Ectodermal cell (in vitro differentiated cells): ENCODE data around the gene TSPO2.
"Not testable (repeated sequence)": the region's sequence is repeated elsewhere in the genome, so short reads cannot be mapped to it uniquely, and the experiment has no call there.

Source experiments
- H3K27ac ChIP-seq: 2 replicates; pipeline ENCODE4 v1.7.0; 2013; ENCODE audit warnings: mild to moderate bottlenecking, low read depth, low read length; ENCODE audit not compliant: insufficient read depth, poor library complexity, severe bottlenecking
- H3K27me3 ChIP-seq: 2 replicates; pipeline ENCODE4 v1.7.0; 2013; ENCODE audit warnings: mild to moderate bottlenecking, low read length; ENCODE audit not compliant: insufficient read depth, control insufficient read depth, poor library complexity, severe bottlenecking
- H3K36me3 ChIP-seq: one replicate; pipeline ENCODE4 v1.7.0; 2013; ENCODE audit warnings: low read length; ENCODE audit not compliant: control insufficient read depth, insufficient read depth
- H3K4me1 ChIP-seq: one replicate; pipeline ENCODE4 v1.7.0; 2013; ENCODE audit warnings: low read length; ENCODE audit not compliant: control insufficient read depth, insufficient read depth
- H3K4me3 ChIP-seq: 2 replicates; pipeline ENCODE4 v1.7.0; 2013; ENCODE audit warnings: low read depth, low read length, control low read depth; ENCODE audit not compliant: insufficient read depth
- H3K9me3 ChIP-seq: 2 replicates; pipeline ENCODE4 v1.7.0; 2013; ENCODE audit warnings: mild to moderate bottlenecking, low read length, moderate library complexity; ENCODE audit not compliant: control insufficient read depth
- WGBS, 2 experiments: methylation state at CpG; one replicate each; pipeline ENCODE4 v1.1.7; 2013; ENCODE audit warnings: missing lambda C conversion rate in 2 of 2; 5-methylcytosine and 5-hydroxymethylcytosine counted together

Gene TSPO2

DNA sequence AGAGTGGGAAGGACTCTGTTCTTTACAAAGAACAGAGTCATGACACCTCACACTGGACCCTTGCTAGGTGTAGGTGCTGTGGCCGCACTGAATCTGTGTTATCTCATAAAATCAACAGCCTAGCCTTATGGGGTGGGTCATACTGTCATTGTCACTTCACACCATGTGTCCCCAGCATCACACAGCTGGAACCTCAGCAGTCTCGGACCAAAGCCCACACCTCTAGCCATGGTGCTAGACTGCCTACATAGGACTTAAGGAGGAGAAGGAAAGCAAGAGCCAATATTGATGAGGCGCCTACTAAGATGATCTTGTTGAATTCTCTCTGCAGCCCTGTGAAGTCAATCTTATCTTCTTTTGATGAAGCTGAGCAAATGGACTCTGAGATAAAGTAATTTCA is 34.3 kb upstream of the TSPO2 start:
- H3K27ac ChIP-seq, result no peak overlapping the region
- no peaks in the 10 kb centered on the region for H3K4me1 ChIP-seq
- no peaks in the 10 kb centered on the region for H3K36me3 ChIP-seq
- no peaks in the 10 kb centered on the region for H3K27me3 ChIP-seq
- no peak overlapping the region for H3K4me3 ChIP-seq
- WGBS, 2 experiments, result 91 to 93% methylated on average over 3 of the region's 3 CpGs
- H3K9me3 ChIP-seq, result no peaks in the 10 kb centered on the region

DNA sequence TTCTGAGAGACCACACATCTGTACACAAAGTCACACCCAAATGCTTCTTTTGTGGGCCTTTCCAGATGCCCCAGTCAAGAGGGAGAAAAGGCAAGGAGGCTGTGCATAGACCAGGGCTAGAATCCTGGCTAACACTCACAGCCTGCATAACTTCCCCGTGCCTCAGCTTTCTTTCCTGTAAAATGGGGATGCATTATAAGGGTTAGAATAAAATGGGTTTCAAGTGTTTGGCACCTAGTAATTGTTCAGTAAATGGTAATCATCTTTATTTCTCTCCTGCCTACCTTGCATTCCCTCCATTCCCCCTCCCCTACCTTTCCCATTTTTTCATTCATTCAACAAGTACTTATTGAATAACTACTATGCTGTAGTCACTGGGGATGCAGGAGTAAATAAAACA is 32.6 kb upstream of the TSPO2 start:
- WGBS, 2 experiments, result 95 to 100% methylated on average over 1 of the region's 1 CpG
- H3K4me3 ChIP-seq, result no peak overlapping the region
- no peaks in the 10 kb centered on the region for H3K9me3 ChIP-seq
- H3K4me1 ChIP-seq, result no peaks in the 10 kb centered on the region
- no peaks in the 10 kb centered on the region for H3K27me3 ChIP-seq
- no peak overlapping the region for H3K27ac ChIP-seq
- H3K36me3 ChIP-seq, result no peaks in the 10 kb centered on the region

DNA sequence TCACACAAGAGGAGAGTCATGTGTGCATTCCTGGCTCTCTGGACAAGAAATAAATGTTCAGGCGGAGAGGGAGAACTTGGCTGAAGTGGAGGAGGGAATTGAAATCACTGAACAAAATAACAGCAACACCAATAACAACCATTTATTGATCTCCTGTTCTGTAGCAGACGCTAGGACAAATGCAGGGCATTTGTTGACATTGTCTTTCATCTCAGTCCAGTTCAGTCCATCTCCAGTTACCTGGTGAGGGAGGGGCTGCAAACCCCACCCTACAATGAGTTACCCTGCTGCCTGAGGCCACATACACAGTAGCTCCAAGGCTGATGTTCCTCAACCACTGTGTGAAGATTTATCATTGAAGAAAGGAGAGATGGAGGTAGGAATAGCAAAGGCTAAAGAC is 30.6 kb upstream of the TSPO2 start:
- H3K27ac ChIP-seq, result no peak overlapping the region
- no peaks in the 10 kb centered on the region for H3K9me3 ChIP-seq
- H3K4me3 ChIP-seq, result no peak overlapping the region
- H3K36me3 ChIP-seq, result no peaks in the 10 kb centered on the region
- no peaks in the 10 kb centered on the region for H3K4me1 ChIP-seq
- WGBS, 2 experiments, result 97 to 100% methylated on average over 2 of the region's 2 CpGs
- H3K27me3 ChIP-seq, result no peaks in the 10 kb centered on the region

DNA sequence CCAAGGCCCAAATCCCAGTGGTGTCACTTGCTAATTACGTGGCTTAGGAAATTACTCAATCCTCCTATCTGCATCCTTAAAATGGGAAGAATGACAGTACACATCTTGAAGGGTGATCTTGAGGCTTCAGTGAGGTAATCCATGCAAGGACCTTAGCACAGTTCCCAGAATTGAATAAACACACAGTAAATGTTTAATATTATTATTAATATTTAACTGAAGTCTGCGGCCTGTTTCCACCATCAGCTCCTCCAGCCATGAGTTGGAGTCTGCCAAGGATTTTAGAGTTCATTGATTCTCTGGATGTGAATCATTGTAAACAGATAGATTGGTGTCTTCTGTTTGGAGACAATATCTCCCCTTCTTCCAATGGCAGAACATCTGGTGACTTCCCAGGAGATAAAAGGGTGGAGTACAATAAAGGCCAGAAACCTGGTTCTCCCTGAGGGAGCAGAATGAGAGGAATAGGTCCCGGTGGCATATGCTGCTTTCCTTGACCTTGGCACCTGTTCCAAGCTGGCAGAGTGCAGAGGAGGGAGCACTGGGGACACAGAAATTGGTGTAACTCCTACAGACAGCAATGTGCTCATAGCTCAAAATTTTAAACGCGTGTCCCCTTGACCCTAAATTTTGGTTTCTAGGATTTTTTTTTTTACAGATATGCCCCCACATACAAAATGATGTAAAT is 28.7 kb upstream of the TSPO2 start:
- H3K27me3 ChIP-seq, result no peaks in the 10 kb centered on the region
- no peak overlapping the region for H3K4me3 ChIP-seq
- 88 to 91% methylated on average over 2 to 5 of the region's 5 CpGs for WGBS, 2 experiments
- no peaks in the 10 kb centered on the region for H3K36me3 ChIP-seq
- no peak overlapping the region for H3K27ac ChIP-seq
- H3K9me3 ChIP-seq, result no peaks in the 10 kb centered on the region
- H3K4me1 ChIP-seq, result no peaks in the 10 kb centered on the region

DNA sequence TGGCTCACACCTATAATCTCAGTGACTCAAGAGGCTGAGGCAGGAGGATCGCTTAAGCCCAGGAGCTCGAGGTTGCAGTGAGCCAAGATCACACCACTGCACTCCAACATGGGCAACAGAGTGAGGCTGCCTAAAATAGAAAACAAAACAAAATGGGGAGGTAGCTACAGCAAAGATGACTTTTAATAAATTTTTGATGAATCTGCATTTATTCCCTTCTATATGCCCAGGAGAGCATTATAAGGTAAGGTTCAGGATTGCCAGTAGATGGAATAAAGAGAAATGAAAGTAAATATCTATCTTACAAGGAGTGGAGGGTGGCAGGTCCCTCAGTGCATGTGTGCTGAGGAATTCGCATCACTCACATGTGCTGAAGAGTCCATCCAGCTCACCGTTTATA is 27.5 kb upstream of the TSPO2 start:
- WGBS, 2 experiments, result 92 to 95% methylated on average over 4 of the region's 4 CpGs
- H3K4me3 ChIP-seq, result no peak overlapping the region
- H3K9me3 ChIP-seq, result no peaks in the 10 kb centered on the region
- no peaks in the 10 kb centered on the region for H3K4me1 ChIP-seq
- H3K27me3 ChIP-seq, result no peaks in the 10 kb centered on the region
- H3K36me3 ChIP-seq, result no peaks in the 10 kb centered on the region
- no peak overlapping the region for H3K27ac ChIP-seq

DNA sequence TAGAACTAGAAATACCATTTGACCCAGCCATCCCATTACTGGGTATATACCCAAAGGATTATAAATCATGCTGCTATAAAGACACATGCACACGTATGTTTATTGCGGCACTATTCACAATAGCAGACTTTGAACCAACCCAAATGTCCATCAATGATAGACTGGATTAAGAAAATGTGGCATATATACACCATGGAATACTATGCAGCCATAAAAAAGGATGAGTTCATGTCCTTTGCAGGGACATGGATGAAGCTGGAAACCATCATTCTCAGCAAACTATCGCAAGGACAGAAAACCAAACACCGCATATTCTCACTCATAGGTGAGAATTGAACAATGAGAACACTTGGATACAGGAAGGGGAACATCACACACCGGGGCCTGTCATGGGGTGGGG is 26.4 kb upstream of the TSPO2 start:
- H3K9me3 ChIP-seq, H3K27me3 ChIP-seq, H3K36me3 ChIP-seq, H3K27ac ChIP-seq, H3K4me3 ChIP-seq, H3K4me1 ChIP-seq: not testable (repeated sequence)
- WGBS, 2 experiments, result 94 to 100% methylated on average over 2 to 5 of the region's 5 CpGs

DNA sequence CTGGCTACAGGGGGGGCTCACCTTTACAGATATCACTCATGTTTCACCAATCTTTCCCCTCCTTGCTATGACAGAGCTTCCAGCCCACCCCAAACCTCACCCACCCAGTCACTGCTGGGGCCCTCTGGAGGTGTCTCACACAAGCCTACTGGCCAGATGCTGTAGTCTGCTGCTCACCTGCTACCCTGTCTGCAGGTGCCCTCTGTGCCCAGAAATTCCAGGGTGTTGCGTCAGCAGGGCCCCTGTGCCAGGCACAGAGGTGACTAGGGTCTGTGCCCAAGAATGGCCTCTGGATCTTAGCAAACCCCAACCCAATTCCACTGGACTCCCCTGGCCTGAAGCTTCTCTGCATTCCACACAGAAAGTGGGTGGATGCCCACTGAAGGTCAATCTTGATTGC is 24.6 kb upstream of the TSPO2 start:
- H3K4me3 ChIP-seq, result no peak overlapping the region
- H3K27me3 ChIP-seq, result no peaks in the 10 kb centered on the region
- no peaks in the 10 kb centered on the region for H3K36me3 ChIP-seq
- WGBS, 2 experiments, result 94 to 96% methylated on average over 1 of the region's 1 CpG
- no peaks in the 10 kb centered on the region for H3K9me3 ChIP-seq
- H3K4me1 ChIP-seq, result no peaks in the 10 kb centered on the region
- H3K27ac ChIP-seq, result no peak overlapping the region

DNA sequence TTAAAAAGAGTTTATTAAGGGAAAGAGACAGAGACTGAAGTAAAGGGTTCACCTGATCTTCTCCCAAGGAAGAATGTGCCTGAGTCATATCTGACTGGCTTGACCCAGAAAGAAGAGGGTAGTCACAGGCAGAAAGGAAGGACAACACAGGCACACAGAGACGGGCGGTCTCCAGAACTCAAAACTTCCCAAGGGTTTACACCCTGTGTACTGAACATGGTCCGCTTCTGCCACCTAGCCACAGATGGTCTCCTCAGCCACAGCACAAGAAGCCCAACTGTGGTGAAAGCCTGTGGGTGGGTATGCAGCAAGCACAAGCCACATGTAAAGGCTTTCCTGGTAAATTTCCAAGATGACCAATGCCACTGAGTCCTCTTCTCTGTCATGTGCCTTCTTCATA is 20.4 kb upstream of the TSPO2 start:
- Histone ChIP-seq H3K4me3 (no peak overlapping the region), H3K27ac (no peak overlapping the region), H3K36me3 (no peaks in the 10 kb centered on the region), H3K9me3 (no peaks in the 10 kb centered on the region), H3K4me1 (peaks cover 3% of the 10 kb centered on the region), H3K27me3 (no peaks in the 10 kb centered on the region)
- WGBS, 2 experiments, result 85 to 88% methylated on average over 3 of the region's 3 CpGs

DNA sequence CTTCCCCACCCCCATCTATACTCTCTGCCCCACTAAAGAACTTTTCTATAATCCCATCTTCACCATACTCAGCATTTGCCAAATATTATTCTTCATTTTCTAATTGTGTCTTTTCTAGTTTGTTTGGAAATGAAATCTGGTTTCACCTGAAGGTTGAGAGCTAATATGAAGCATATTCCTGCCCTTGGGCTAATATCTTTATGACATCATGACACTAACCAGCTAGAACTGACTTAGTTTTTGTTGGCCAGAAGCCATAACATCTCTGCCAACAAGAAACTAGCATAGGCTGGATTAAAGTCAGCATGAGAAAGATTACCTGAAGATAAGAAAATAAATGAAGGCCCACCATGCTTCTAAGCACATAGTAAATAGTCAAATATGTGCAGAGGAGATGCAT is 20.0 kb upstream of the TSPO2 start:
- no peak overlapping the region for H3K4me3 ChIP-seq
- H3K4me1 ChIP-seq, result peaks cover 6% of the 10 kb centered on the region
- no peaks in the 10 kb centered on the region for H3K27me3 ChIP-seq
- H3K27ac ChIP-seq, result no peak overlapping the region
- no peaks in the 10 kb centered on the region for H3K9me3 ChIP-seq
- no peaks in the 10 kb centered on the region for H3K36me3 ChIP-seq

DNA sequence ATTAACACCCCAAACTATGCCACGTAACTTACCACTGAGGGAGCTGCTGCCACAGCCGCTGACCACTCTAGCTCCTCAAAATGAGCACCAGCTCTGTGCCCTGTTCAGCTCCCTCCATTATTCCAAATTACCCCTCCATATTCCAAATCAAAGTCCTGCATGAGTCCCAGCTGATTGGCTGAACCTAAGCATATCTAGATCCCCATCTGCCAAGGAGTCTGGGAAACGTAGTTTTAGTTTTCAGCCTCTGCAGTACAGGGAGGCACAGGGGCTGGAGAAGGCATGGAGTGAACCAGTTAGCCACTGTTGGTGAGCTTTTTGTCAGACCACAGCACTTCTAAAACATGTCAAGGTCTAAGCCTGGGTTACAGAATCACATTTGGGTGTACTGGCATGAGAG is 19.2 kb upstream of the TSPO2 start:
- no peaks in the 10 kb centered on the region for H3K9me3 ChIP-seq
- WGBS, 2 experiments, result 93 to 96% methylated on average over 3 of the region's 3 CpGs
- H3K4me1 ChIP-seq, result peaks cover 6% of the 10 kb centered on the region
- no peak overlapping the region for H3K27ac ChIP-seq
- no peaks in the 10 kb centered on the region for H3K36me3 ChIP-seq
- H3K27me3 ChIP-seq, result no peaks in the 10 kb centered on the region
- no peak overlapping the region for H3K4me3 ChIP-seq

DNA sequence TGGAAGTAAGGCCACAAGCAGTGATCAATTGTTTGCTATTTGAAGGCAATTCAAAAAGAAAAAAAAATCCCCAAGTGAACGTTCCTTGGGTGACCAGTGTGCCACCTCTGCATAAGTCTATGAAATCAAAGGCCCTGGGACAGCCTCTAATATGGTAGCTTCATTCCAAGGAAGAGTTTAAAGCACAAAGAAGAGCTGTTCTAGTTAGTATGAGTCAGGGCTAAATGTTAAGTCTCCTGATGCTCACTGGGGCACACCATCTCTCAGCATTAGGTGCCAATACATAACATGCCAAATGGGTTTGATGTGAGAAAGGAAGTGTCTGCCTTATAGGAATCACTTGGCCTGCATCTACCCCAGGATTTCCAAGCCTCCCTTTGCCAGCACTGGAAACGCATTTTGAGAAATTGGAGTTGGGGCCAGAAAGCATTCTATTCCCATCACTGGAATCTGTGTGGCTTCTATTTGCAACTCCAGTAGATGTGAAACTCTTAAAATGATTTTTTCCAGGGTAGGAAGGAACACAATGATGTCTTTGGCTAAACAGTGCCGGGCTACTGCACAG is 16.2 kb upstream of the TSPO2 start:
- H3K36me3 ChIP-seq, result no peaks in the 10 kb centered on the region
- no peaks in the 10 kb centered on the region for H3K9me3 ChIP-seq
- H3K4me3 ChIP-seq, result no peak overlapping the region
- no peaks in the 10 kb centered on the region for H3K27me3 ChIP-seq
- H3K27ac ChIP-seq, result no peak overlapping the region
- H3K4me1 ChIP-seq, result peaks cover 15% of the 10 kb centered on the region
- WGBS, 2 experiments, result 88 to 91% methylated on average over 3 of the region's 3 CpGs
